ENCODE data around the gene KDELR3.
A peak's percentile ranks its signal among the peaks of the same experiment; 100 is the strongest.

KDELR3 gene

GRCh38 chr22:38494498-38494897, 26.6 kb downstream of the KDELR3 start:
- H3K4me3 ChIP-seq (ENCODE audit: low read depth, low read length): no peak overlapping the region
- no peak for DNase-seq (ENCODE audit: low read depth)
- TF ChIP-seq CTCF (IDR thresholded peaks at IDR 0.05; ENCODE audit: low read depth, low read length) (no peak), POLR2A (IDR thresholded peaks at IDR 0.05; ENCODE audit: extremely low read depth, insufficient read length) (no peak), MAX (IDR thresholded peaks at IDR 0.05; ENCODE audit: low read depth, low read length) (no peak)

- no peak for DNase-seq (ENCODE audit: low read depth)
- no peak for TF ChIP-seq POLR2A (IDR thresholded peaks at IDR 0.05; ENCODE audit: extremely low read depth, insufficient read length)
- TF ChIP-seq MYC (IDR thresholded peaks at IDR 0.05; ENCODE audit: low read depth, low read length): no peak
- TF ChIP-seq CTCF (IDR thresholded peaks at IDR 0.05; ENCODE audit: low read depth, low read length): no peak
- no peak for TF ChIP-seq MAX (IDR thresholded peaks at IDR 0.05; ENCODE audit: low read depth, low read length)
Observed at GRCh38 chr22:38494939-38495338, 27.0 kb downstream of the KDELR3 start.

DNA sequence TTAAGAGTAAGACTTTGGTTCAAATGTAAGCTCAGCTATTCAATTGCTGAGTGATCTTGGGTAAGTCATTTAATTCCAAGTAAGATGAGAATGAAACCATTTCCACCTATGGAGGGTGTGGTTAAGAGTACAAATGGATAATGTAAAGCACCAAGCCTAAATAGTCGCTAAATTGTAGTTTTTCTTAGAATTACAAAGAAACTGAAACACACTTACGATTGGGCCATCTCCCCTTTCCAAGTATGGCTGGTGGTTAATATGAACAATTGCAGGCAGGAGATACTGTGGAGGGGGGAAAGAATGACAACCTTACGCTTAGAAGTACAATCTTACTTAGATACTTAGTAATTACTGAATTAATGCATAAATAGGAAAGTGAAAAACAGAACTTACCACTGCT, 30.0 kb downstream of the KDELR3 start:
- no peak for DNase-seq (ENCODE audit: low read depth)
- TF ChIP-seq MAX (IDR thresholded peaks at IDR 0.05; ENCODE audit: low read depth, low read length) (no peak), MYC (IDR thresholded peaks at IDR 0.05; ENCODE audit: low read depth, low read length) (no peak), CTCF (IDR thresholded peaks at IDR 0.05; ENCODE audit: low read depth, low read length) (no peak), POLR2A (IDR thresholded peaks at IDR 0.05; ENCODE audit: extremely low read depth, insufficient read length) (no peak)
- H3K4me3 ChIP-seq (ENCODE audit: low read depth, low read length): no peak overlapping the region

More at GRCh38 chr22:38494939-38495338, 27.0 kb downstream of the KDELR3 start:
- no peak overlapping the region for H3K4me3 ChIP-seq (ENCODE audit: low read depth, low read length)

GRCh38 chr22:38501797-38502672, 34.1 kb downstream of the KDELR3 start:
- TF ChIP-seq MYC (IDR thresholded peaks at IDR 0.05; ENCODE audit: low read depth, low read length) (no peak), POLR2A (IDR thresholded peaks at IDR 0.05; ENCODE audit: extremely low read depth, insufficient read length) (no peak), CTCF (IDR thresholded peaks at IDR 0.05; ENCODE audit: low read depth, low read length) (no peak)
- H3K4me3 ChIP-seq (ENCODE audit: low read depth, low read length): peak overlapping the region; percentile 100
- DNase-seq (ENCODE audit: low read depth): no peak

DNA sequence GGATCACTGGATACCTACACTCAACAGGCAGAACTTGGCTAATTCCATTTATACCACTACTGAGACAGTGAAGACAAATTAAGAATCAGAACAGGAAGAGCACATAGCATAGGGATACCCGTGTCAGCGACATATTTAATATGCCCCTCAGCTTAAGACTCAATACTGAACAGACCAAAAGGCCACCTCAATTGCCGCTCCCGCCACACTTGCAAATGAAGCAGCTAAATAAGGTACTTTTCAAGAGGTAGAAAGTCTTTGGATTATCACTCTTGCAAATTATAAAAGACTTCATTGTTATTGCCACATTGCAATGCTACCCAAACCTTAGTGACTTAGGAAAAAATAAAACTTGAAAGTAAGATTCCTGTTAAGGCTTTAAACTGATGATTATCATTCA, 35.1 kb downstream of the KDELR3 start:
- TF ChIP-seq POLR2A (IDR thresholded peaks at IDR 0.05; ENCODE audit: extremely low read depth, insufficient read length) (no peak), MAX (IDR thresholded peaks at IDR 0.05; ENCODE audit: low read depth, low read length) (no peak), MYC (IDR thresholded peaks at IDR 0.05; ENCODE audit: low read depth, low read length) (no peak), CTCF (IDR thresholded peaks at IDR 0.05; ENCODE audit: low read depth, low read length) (no peak)
- peak overlapping the region; percentile 100 for H3K4me3 ChIP-seq (ENCODE audit: low read depth, low read length)
- no peak for DNase-seq (ENCODE audit: low read depth)
